ENCODE data around the gene RLF. TPM values are rescaled to one million over a fixed set of nuclear protein-coding genes. Genes with fewer than 3 reads are reported as not detected.

Gene RLF
- total and polyA plus RNA-seq, 3 donors from 2014 or later = 16.4 to 28.4 (median 27.2) TPM

DNA sequence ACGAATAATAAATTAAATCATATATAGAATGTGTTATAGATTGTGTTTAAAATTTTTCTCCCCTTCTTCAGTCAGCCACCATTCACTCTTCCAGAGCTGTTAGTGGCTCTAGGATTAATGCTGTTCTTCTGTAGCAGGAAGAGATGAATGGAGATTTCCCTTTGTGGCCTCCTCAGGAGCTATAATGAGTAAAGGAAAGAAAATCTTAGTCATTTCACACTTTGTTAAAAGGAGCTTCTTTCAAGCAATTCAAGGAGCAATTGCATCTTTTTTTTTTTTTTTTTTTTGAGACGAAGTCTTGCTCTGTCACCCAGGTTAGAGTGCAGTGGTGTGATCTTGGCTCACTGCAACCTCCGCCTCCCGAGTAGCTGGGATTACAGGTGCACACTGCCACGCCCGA is 62.9 kb downstream of the RLF start:
- 94 to 96% methylated on average over 6 of the region's 6 CpGs for WGBS, 2 donors
- intact Hi-C loops (cut with DNase I; ENCODE audit: low total_unique reads) = no loop called here
- DNase-seq = no peak
- H3K36me3 ChIP-seq (ENCODE audit: low read depth, missing control alignments) = no peaks in the 10 kb centered on the region
- TF ChIP-seq POLR2A (IDR thresholded peaks at IDR 0.05) (no peak), CTCF (IDR thresholded peaks at IDR 0.05) (no peak)
- H3K27ac ChIP-seq = no peak overlapping the region
- no peaks in the 10 kb centered on the region for H3K27me3 ChIP-seq
- H3K9me3 ChIP-seq = no peaks in the 10 kb centered on the region
- H3K4me3 ChIP-seq = no peak overlapping the region
- H3K4me1 ChIP-seq = no peaks in the 10 kb centered on the region

- H3K4me3 ChIP-seq = no peak overlapping the region
- no peaks in the 10 kb centered on the region for H3K4me1 ChIP-seq
- no peak for DNase-seq
- no peaks in the 10 kb centered on the region for H3K36me3 ChIP-seq (ENCODE audit: low read depth, missing control alignments)
- H3K27ac ChIP-seq = no peak overlapping the region
- 88 to 97% methylated on average over 3 of the region's 3 CpGs for WGBS, 2 donors
- no peaks in the 10 kb centered on the region for H3K27me3 ChIP-seq
- no peak for TF ChIP-seq POLR2A (IDR thresholded peaks at IDR 0.05)
- no peak for TF ChIP-seq CTCF (IDR thresholded peaks at IDR 0.05)
- no peaks in the 10 kb centered on the region for H3K9me3 ChIP-seq
- intact Hi-C loops (cut with DNase I; ENCODE audit: low total_unique reads) = no loop called here
These were observed 65.0 kb downstream of the RLF start for GRCh38 chr1:40226192-40226591.

GRCh38 chr1:40232444-40232843 is 71.3 kb downstream of the RLF start:
- no peaks in the 10 kb centered on the region for H3K4me1 ChIP-seq
- no peak for DNase-seq
- TF ChIP-seq POLR2A (IDR thresholded peaks at IDR 0.05) (no peak), CTCF (IDR thresholded peaks at IDR 0.05) (no peak)
- intact Hi-C loops (cut with DNase I; ENCODE audit: low total_unique reads) = no loop called here
- H3K36me3 ChIP-seq (ENCODE audit: low read depth, missing control alignments) = no peaks in the 10 kb centered on the region
- H3K27ac ChIP-seq = no peak overlapping the region
- H3K9me3 ChIP-seq = no peaks in the 10 kb centered on the region
- no peak overlapping the region for H3K4me3 ChIP-seq
- H3K27me3 ChIP-seq = no peaks in the 10 kb centered on the region
- WGBS, 2 donors = 92 to 98% methylated on average over 4 of the region's 4 CpGs

DNA sequence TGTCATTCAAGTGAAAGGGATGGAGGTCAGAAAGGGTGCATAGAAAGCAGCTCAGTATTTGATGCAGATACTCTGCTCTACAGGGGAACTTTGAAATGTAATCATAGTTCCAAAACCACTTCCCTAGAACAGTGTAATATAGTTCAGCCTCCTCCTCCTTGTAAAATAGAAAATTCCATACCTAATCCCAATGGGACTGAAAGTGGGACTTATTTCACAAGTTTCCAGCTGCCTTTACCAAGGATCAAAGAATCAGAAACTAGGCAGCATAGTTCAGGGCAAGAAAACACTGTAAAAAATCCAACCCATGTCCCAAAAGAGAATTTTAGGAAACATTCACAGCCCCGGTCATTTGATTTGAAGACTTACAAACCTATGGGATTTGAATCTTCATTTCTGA is 78.4 kb downstream of the RLF start:
- intact Hi-C loops (cut with DNase I; ENCODE audit: low total_unique reads) = no loop called here
- no peak overlapping the region for H3K4me3 ChIP-seq
- TF ChIP-seq CTCF (IDR thresholded peaks at IDR 0.05) (no peak), POLR2A (IDR thresholded peaks at IDR 0.05) (no peak)
- peak overlapping the region in 1 of 2 donors; percentile 7 for H3K27ac ChIP-seq
- H3K36me3 ChIP-seq (ENCODE audit: low read depth, missing control alignments) = no peaks in the 10 kb centered on the region
- WGBS, 2 donors = 83 to 96% methylated on average over 1 of the region's 1 CpG
- no peaks in the 10 kb centered on the region for H3K9me3 ChIP-seq
- DNase-seq = no peak
- H3K4me1 ChIP-seq = no peaks in the 10 kb centered on the region
- H3K27me3 ChIP-seq = no peaks in the 10 kb centered on the region

DNA sequence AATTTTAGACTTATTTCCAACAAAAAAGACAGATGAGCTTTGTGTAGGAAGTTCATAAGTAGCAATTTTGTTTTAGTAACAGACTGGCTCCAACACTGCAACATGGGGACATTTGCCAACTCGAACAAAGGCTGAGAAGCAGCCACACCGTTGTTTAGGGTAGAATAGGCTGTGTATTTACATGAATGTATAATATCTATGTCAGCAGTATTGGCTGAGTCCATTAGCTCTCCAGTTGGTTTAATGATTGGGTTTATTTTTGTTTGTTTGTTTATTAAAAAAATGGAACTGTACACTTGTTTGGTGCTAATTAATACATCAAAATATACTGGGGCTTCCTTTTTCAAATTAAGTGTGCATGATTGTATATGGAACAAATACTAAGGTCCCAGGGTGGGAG is 79.2 kb downstream of the RLF start:
- no peak overlapping the region for H3K4me3 ChIP-seq
- intact Hi-C loops (cut with DNase I; ENCODE audit: low total_unique reads) = no loop called here
- 76 to 80% methylated on average over 2 of the region's 2 CpGs for WGBS, 2 donors
- H3K27ac ChIP-seq = peak overlapping the region in 1 of 2 donors; percentile 7
- TF ChIP-seq CTCF (IDR thresholded peaks at IDR 0.05) (no peak), POLR2A (IDR thresholded peaks at IDR 0.05) (no peak)
- H3K9me3 ChIP-seq = no peaks in the 10 kb centered on the region
- H3K36me3 ChIP-seq (ENCODE audit: low read depth, missing control alignments) = no peaks in the 10 kb centered on the region
- peak; percentile 41 for DNase-seq
- no peaks in the 10 kb centered on the region for H3K4me1 ChIP-seq
- no peaks in the 10 kb centered on the region for H3K27me3 ChIP-seq

All from testis (tissue), 3 donors.